ENCODE results near the gene DEUP1. TPM values are rescaled to one million over a fixed set of nuclear protein-coding genes. Genes with fewer than 3 reads are reported as not detected.
"Not testable (repeated sequence)": the region's sequence is repeated elsewhere in the genome, so short reads cannot be mapped to it uniquely, and the experiment has no call there.

The DEUP1 gene
- total and polyA plus RNA-seq, 4 experiments from 2014 or later, result not detected

GRCh38 chr11:93444617-93445073 lies 114.1 kb downstream of the DEUP1 start:
- intact Hi-C loops (cut with micrococcal nuclease), result no loop called here
- peaks cover 0 to 15% (median 6%) of the 10 kb centered on the region in 8 donors for H3K9me3 Mint-ChIP-seq
- ChIA-PET CTCF (ENCODE audit: partially characterized antibody) (no interaction called here), POLR2A (ENCODE audit: partially characterized antibody) (no interaction called here)
- H3K36me3 ChIP-seq (ENCODE audit: insufficient read depth, low read length), result no peaks in the 10 kb centered on the region
- H3K27ac ChIP-seq (ENCODE audit: low read depth, low read length), result no peak overlapping the region
- no peaks in the 10 kb centered on the region for H3K4me1 ChIP-seq (ENCODE audit: insufficient read depth, low read length)
- H3K4me3 ChIP-seq (ENCODE audit: low read length in 2 of 2), result no peak overlapping the region
- no peaks in the 10 kb centered on the region for H3K36me3 Mint-ChIP-seq
- no peak overlapping the region for H3K4me3 Mint-ChIP-seq
- no peaks in the 10 kb centered on the region for H3K9me3 ChIP-seq (ENCODE audit: control insufficient read depth in 1 of 2, low read length in 2 of 2)
- DNase-seq, result peak; percentile 10 to 54 (median 34)
- no peaks in the 10 kb centered on the region for H3K4me1 Mint-ChIP-seq
- H3K27ac Mint-ChIP-seq, result peak overlapping the region in 1 of 7 donors; percentile 87
- H3K27me3 ChIP-seq (ENCODE audit: insufficient read depth, low read length), result no peaks in the 10 kb centered on the region
- H3K27me3 Mint-ChIP-seq, result peaks cover 3 to 7% of the 10 kb centered on the region in 2 donors

- H3K27me3 ChIP-seq (ENCODE audit: insufficient read depth, low read length), result no peaks in the 10 kb centered on the region
- no peak for DNase-seq
- intact Hi-C loops (cut with micrococcal nuclease), result no loop called here
- no peaks in the 10 kb centered on the region for H3K4me1 ChIP-seq (ENCODE audit: insufficient read depth, low read length)
- ChIA-PET CTCF (ENCODE audit: partially characterized antibody) (no interaction called here), POLR2A (ENCODE audit: partially characterized antibody) (no interaction called here)
- Mint-ChIP-seq H3K36me3 (no peaks in the 10 kb centered on the region), H3K27ac (no peak overlapping the region), H3K4me3 (no peak overlapping the region), H3K9me3 (peaks cover 0 to 10% (median 3%) of the 10 kb centered on the region in 8 donors), H3K27me3 (peaks cover 4 to 16% of the 10 kb centered on the region in 2 donors), H3K4me1 (no peaks in the 10 kb centered on the region)
- H3K27ac ChIP-seq (ENCODE audit: low read depth, low read length), result no peak overlapping the region
- H3K4me3 ChIP-seq (ENCODE audit: low read length in 2 of 2), result no peak overlapping the region
- no peaks in the 10 kb centered on the region for H3K36me3 ChIP-seq (ENCODE audit: insufficient read depth, low read length)
- H3K9me3 ChIP-seq (ENCODE audit: control insufficient read depth in 1 of 2, low read length in 2 of 2), result no peaks in the 10 kb centered on the region
These were observed 127.7 kb downstream of the DEUP1 start for GRCh38 chr11:93458286-93458685.

- H3K9me3 ChIP-seq (ENCODE audit: control insufficient read depth in 1 of 2, low read length in 2 of 2); H3K36me3 Mint-ChIP-seq; intact Hi-C loops (cut with micrococcal nuclease); CTCF ChIA-PET (ENCODE audit: partially characterized antibody); H3K4me3 Mint-ChIP-seq; H3K27ac Mint-ChIP-seq; H3K27me3 ChIP-seq (ENCODE audit: insufficient read depth, low read length); H3K27ac ChIP-seq (ENCODE audit: low read depth, low read length); H3K4me1 ChIP-seq (ENCODE audit: insufficient read depth, low read length); H3K36me3 ChIP-seq (ENCODE audit: insufficient read depth, low read length); H3K4me1 Mint-ChIP-seq; DNase-seq; H3K4me3 ChIP-seq (ENCODE audit: low read length in 2 of 2); H3K9me3 Mint-ChIP-seq; POLR2A ChIA-PET (ENCODE audit: partially characterized antibody): not testable (repeated sequence)
- H3K27me3 Mint-ChIP-seq, result peaks cover 0 to 14% of the 10 kb centered on the region in 2 donors
These were observed 133.1 kb downstream of the DEUP1 start for GRCh38 chr11:93463666-93464065.

- Mint-ChIP-seq H3K9me3 (peaks cover 0 to 6% (median 3%) of the 10 kb centered on the region in 8 donors), H3K4me1 (peaks cover 0 to 3% (median 0%) of the 10 kb centered on the region in 4 donors), H3K27ac (peak overlapping the region in 1 of 7 donors; percentile 1), H3K4me3 (no peak overlapping the region), H3K36me3 (no peaks in the 10 kb centered on the region), H3K27me3 (peaks cover 0 to 10% of the 10 kb centered on the region in 2 donors)
- no peaks in the 10 kb centered on the region for H3K27me3 ChIP-seq (ENCODE audit: insufficient read depth, low read length)
- ChIA-PET POLR2A (ENCODE audit: partially characterized antibody) (no interaction called here), CTCF (ENCODE audit: partially characterized antibody) (no interaction called here)
- no peak overlapping the region for H3K27ac ChIP-seq (ENCODE audit: low read depth, low read length)
- no peak overlapping the region for H3K4me3 ChIP-seq (ENCODE audit: low read length in 2 of 2)
- no peaks in the 10 kb centered on the region for H3K9me3 ChIP-seq (ENCODE audit: control insufficient read depth in 1 of 2, low read length in 2 of 2)
- H3K36me3 ChIP-seq (ENCODE audit: insufficient read depth, low read length), result no peaks in the 10 kb centered on the region
- DNase-seq, result no peak
- intact Hi-C loops (cut with micrococcal nuclease), result no loop called here
- H3K4me1 ChIP-seq (ENCODE audit: insufficient read depth, low read length), result no peaks in the 10 kb centered on the region
These were observed 134.5 kb downstream of the DEUP1 start for GRCh38 chr11:93464927-93465540.

GRCh38 chr11:93467054-93467453 lies 136.5 kb downstream of the DEUP1 start:
- POLR2A ChIA-PET (ENCODE audit: partially characterized antibody), result no interaction called here
- peaks cover 0 to 3% of the 10 kb centered on the region in 2 donors for H3K27me3 Mint-ChIP-seq
- H3K27ac Mint-ChIP-seq, result peak overlapping the region in 1 of 7 donors; percentile 27
- no peak for DNase-seq
- Histone ChIP-seq H3K4me3 (ENCODE audit: low read length in 2 of 2) (no peak overlapping the region), H3K27me3 (ENCODE audit: insufficient read depth, low read length) (no peaks in the 10 kb centered on the region), H3K9me3 (ENCODE audit: control insufficient read depth in 1 of 2, low read length in 2 of 2) (no peaks in the 10 kb centered on the region), H3K36me3 (ENCODE audit: insufficient read depth, low read length) (no peaks in the 10 kb centered on the region), H3K27ac (ENCODE audit: low read depth, low read length) (no peak overlapping the region), H3K4me1 (ENCODE audit: insufficient read depth, low read length) (no peaks in the 10 kb centered on the region)
- peaks cover 0 to 3% (median 0%) of the 10 kb centered on the region in 4 donors for H3K4me1 Mint-ChIP-seq
- CTCF ChIA-PET (ENCODE audit: partially characterized antibody), result no interaction called here
- H3K36me3 Mint-ChIP-seq, result no peaks in the 10 kb centered on the region
- H3K9me3 Mint-ChIP-seq, result peaks cover 0 to 6% (median under 1%) of the 10 kb centered on the region in 8 donors
- intact Hi-C loops (cut with micrococcal nuclease), result no loop called here
- no peak overlapping the region for H3K4me3 Mint-ChIP-seq

- Histone ChIP-seq H3K4me3 (ENCODE audit: low read length in 2 of 2) (no peak overlapping the region), H3K9me3 (ENCODE audit: control insufficient read depth in 1 of 2, low read length in 2 of 2) (no peaks in the 10 kb centered on the region), H3K36me3 (ENCODE audit: insufficient read depth, low read length) (no peaks in the 10 kb centered on the region), H3K27me3 (ENCODE audit: insufficient read depth, low read length) (no peaks in the 10 kb centered on the region), H3K4me1 (ENCODE audit: insufficient read depth, low read length) (no peaks in the 10 kb centered on the region), H3K27ac (ENCODE audit: low read depth, low read length) (no peak overlapping the region)
- ChIA-PET POLR2A (ENCODE audit: partially characterized antibody) (no interaction called here), CTCF (ENCODE audit: partially characterized antibody) (no interaction called here)
- Mint-ChIP-seq H3K27me3 (peaks cover 0 to 3% of the 10 kb centered on the region in 2 donors), H3K9me3 (peaks cover 0 to 2% (median 0%) of the 10 kb centered on the region in 8 donors), H3K27ac (no peak overlapping the region), H3K4me1 (peaks cover 0 to 3% (median 0%) of the 10 kb centered on the region in 4 donors), H3K4me3 (no peak overlapping the region), H3K36me3 (no peaks in the 10 kb centered on the region)
- DNase-seq, result no peak
- intact Hi-C loops (cut with micrococcal nuclease), result no loop called here
These were observed 137.7 kb downstream of the DEUP1 start for GRCh38 chr11:93468290-93468689.

GRCh38 chr11:93474123-93474522 lies 143.6 kb downstream of the DEUP1 start:
- no peaks in the 10 kb centered on the region for H3K9me3 ChIP-seq (ENCODE audit: control insufficient read depth in 1 of 2, low read length in 2 of 2)
- Mint-ChIP-seq H3K9me3 (peaks cover 0 to 2% (median 0%) of the 10 kb centered on the region in 8 donors), H3K27ac (no peak overlapping the region), H3K4me3 (no peak overlapping the region), H3K36me3 (peaks cover 11 to 25% of the 10 kb centered on the region in 2 donors), H3K27me3 (no peaks in the 10 kb centered on the region), H3K4me1 (peaks cover 0 to 1% (median 0%) of the 10 kb centered on the region in 4 donors)
- no peak overlapping the region for H3K4me3 ChIP-seq (ENCODE audit: low read length in 2 of 2)
- DNase-seq, result no peak
- ChIA-PET POLR2A (ENCODE audit: partially characterized antibody) (no interaction called here), CTCF (ENCODE audit: partially characterized antibody) (no interaction called here)
- no peaks in the 10 kb centered on the region for H3K4me1 ChIP-seq (ENCODE audit: insufficient read depth, low read length)
- no peaks in the 10 kb centered on the region for H3K36me3 ChIP-seq (ENCODE audit: insufficient read depth, low read length)
- intact Hi-C loops (cut with micrococcal nuclease), result no loop called here
- no peak overlapping the region for H3K27ac ChIP-seq (ENCODE audit: low read depth, low read length)
- H3K27me3 ChIP-seq (ENCODE audit: insufficient read depth, low read length), result no peaks in the 10 kb centered on the region
